Fibroblast of lung (primary cell): Measurements from ENCODE around the gene ADRA2C. TPM values are rescaled to one million over a fixed set of nuclear protein-coding genes. Genes with fewer than 3 reads are reported as not detected.

Source experiments
- DNase-seq, 2 donors: peaks; one replicate each; pipeline versions ENCODE4 v3.0.0 to v3.0.0-alpha.2; 2010; ENCODE audit warnings: low read depth in 2 of 2
- H2AFZ ChIP-seq: 2 replicates; pipeline ENCODE4 v1.5.1; 2012; ENCODE audit warnings: low read length, control low read depth, inconsistent platforms
- H3K27ac ChIP-seq: 2 replicates; pipeline ENCODE4 v1.5.1; 2011; ENCODE audit warnings: low read length, control low read depth; ENCODE audit not compliant: insufficient read depth
- H3K27me3 ChIP-seq: 2 replicates; pipeline ENCODE4 v1.5.1; 2011; ENCODE audit warnings: mild to moderate bottlenecking, low read length; ENCODE audit not compliant: control insufficient read depth, insufficient read depth
- H3K36me3 ChIP-seq: 2 replicates; pipeline ENCODE4 v1.5.1; 2011; ENCODE audit warnings: low read length; ENCODE audit not compliant: control insufficient read depth, insufficient read depth
- H3K4me1 ChIP-seq: 2 replicates; pipeline ENCODE4 v1.5.1; 2011; ENCODE audit warnings: low read length; ENCODE audit not compliant: control insufficient read depth, insufficient read depth; ENCODE audit errors: extremely low read depth
- H3K4me2 ChIP-seq: 2 replicates; pipeline ENCODE4 v1.5.1; 2011; ENCODE audit warnings: low read length, control low read depth; ENCODE audit not compliant: insufficient read depth; ENCODE audit errors: extremely low read depth
- H3K4me3 ChIP-seq, 4 experiments: fragments of 200-600 bp in 1 of 4; sonication (generic) in 1 of 4; replicated peaks in 1 of 4; 2 replicates each; pipeline ENCODE4 v1.5.1; 2011 to 2016; ENCODE audit warnings: low read length in 4 of 4, low read depth in 3 of 4, mild to moderate bottlenecking in 3 of 4, control low read depth in 2 of 4, inconsistent platforms in 1 of 4, mixed read lengths in 1 of 4; ENCODE audit not compliant: insufficient read depth in 1 of 4; ENCODE audit errors: control extremely low read depth in 1 of 4
- H3K79me2 ChIP-seq: 2 replicates; pipeline ENCODE4 v1.5.1; 2012; ENCODE audit warnings: mild to moderate bottlenecking, low read length, inconsistent platforms; ENCODE audit not compliant: control insufficient read depth, insufficient read depth
- H3K9ac ChIP-seq: 2 replicates; pipeline ENCODE4 v1.5.1; 2011; ENCODE audit warnings: mild to moderate bottlenecking, low read length, control low read depth; ENCODE audit not compliant: insufficient read depth
- H3K9me3 ChIP-seq: 2 replicates; pipeline ENCODE4 v1.5.1; 2012; ENCODE audit warnings: low read depth, low read length; ENCODE audit not compliant: control insufficient read depth, insufficient read depth
- H4K20me1 ChIP-seq: 2 replicates; pipeline ENCODE4 v1.5.1; 2011; ENCODE audit warnings: low read length; ENCODE audit not compliant: control insufficient read depth, insufficient read depth; ENCODE audit errors: extremely low read depth
- CTCF ChIP-seq, 2 donors: IDR thresholded peaks in 1 of 2; conservative IDR thresholded peaks in 1 of 2; 1 replicate in 1 of 2; 2 replicates in 1 of 2; pipeline ENCODE4 v1.5.1; 2011 to 2012; ENCODE audit warnings: low read length in 2 of 2, control low read depth in 1 of 2, inconsistent platforms in 1 of 2, low read depth in 1 of 2, mild to moderate bottlenecking in 1 of 2
- EZH2 ChIP-seq: IDR thresholded peaks from 2 replicates; pipeline ENCODE4 v1.5.1; 2012; ENCODE audit warnings: low read length, control low read depth, mild to moderate bottlenecking; ENCODE audit errors: missing control alignments
- polyA plus RNA-seq, 2 donors: library from polyadenylated mRNA; depleted of rRNA in 1 of 2; stranded (reverse) in 1 of 2; unstranded in 1 of 2; fragments of >200 nt; gene quantifications; 2 replicates each; pipeline ENCODE4 v1.2.1, GENCODE V29; 2011 to 2012; ENCODE audit warnings: missing spikeins in 1 of 2
- total RNA-seq: library from RNA; depleted of rRNA; stranded (reverse); fragments of >200 nt; gene quantifications from 2 replicates; pipeline ENCODE4 v1.2.1, GENCODE V29; 2014

The ADRA2C gene
- total and polyA plus RNA-seq, 2 donors (not counting 1 experiment from before 2014, with no cell fraction given) = 0.30 to 0.33 TPM

- H2AFZ ChIP-seq = no peak overlapping the region
- no peaks in the 10 kb centered on the region for H3K9me3 ChIP-seq
- TF ChIP-seq EZH2 (no peak), CTCF (conservative IDR thresholded peaks at IDR 0.05 in 1 of 2, IDR thresholded peaks at IDR 0.05 in 1 of 2; ENCODE audit: low read depth in 1 of 2, low read length in 2 of 2) (no peak)
- no peak overlapping the region for H3K9ac ChIP-seq
- no peaks in the 10 kb centered on the region for H3K36me3 ChIP-seq
- H4K20me1 ChIP-seq = no peaks in the 10 kb centered on the region
- H3K4me3 ChIP-seq = no peak overlapping the region
- no peaks in the 10 kb centered on the region for H3K27me3 ChIP-seq
- no peaks in the 10 kb centered on the region for H3K79me2 ChIP-seq
- no peak overlapping the region for H3K4me2 ChIP-seq
- no peak for DNase-seq
- no peak overlapping the region for H3K27ac ChIP-seq
- H3K4me1 ChIP-seq = no peaks in the 10 kb centered on the region
Measured at GRCh38 chr4:3816983-3817960, 51.1 kb downstream of the ADRA2C start.

Other genes starting within 250 kb of the ADRA2C start
- 20.5 and 62.9 TPM in 2 replicates for gene LRPAP1, start 234.0 kb upstream of the ADRA2C start, total RNA-seq
- gene LRPAP1, start 234.0 kb upstream of the ADRA2C start, polyA plus RNA-seq = 80.5 and 113 TPM in 2 replicates